Kidney tubule cell (primary cell): ENCODE results near the gene HEG1.

Source experiments
- DNase-seq: peaks from one replicate; pipeline ENCODE4 v3.0.0-alpha.2; 2018; ENCODE audit warnings: low spot score

HEG1 gene

DNA sequence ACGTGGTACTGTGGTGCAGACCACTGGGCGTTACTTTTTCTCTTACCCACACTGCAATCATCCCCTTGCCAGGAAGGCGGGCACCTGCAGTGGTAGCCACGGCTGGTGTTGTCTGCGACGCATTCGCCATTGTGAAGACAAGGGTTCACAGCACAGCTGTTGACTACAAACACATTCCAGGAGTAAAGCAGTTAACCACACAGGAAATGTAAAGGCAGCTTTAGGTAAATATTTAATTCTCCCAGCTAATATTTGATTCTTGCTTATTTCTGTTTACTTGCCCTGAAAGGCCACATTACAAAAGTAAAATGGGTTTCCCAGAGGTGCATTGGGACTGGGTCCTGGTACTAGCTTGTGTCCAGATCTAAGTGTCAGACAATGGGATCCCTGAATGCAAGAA is 45.4 kb downstream of the HEG1 start:
- no peak for DNase-seq

- DNase-seq: no peak
Measured at GRCh38 chr3:125008766-125009165, 47.0 kb downstream of the HEG1 start.

- no peak for DNase-seq
Measured at GRCh38 chr3:125006291-125006731, 49.5 kb downstream of the HEG1 start.

GRCh38 chr3:125005676-125006075 is 50.1 kb downstream of the HEG1 start:
- DNase-seq: no peak

GRCh38 chr3:125005222-125005621 is 50.6 kb downstream of the HEG1 start:
- no peak for DNase-seq

GRCh38 chr3:125003859-125004595 is 51.8 kb downstream of the HEG1 start:
- no peak for DNase-seq

DNA sequence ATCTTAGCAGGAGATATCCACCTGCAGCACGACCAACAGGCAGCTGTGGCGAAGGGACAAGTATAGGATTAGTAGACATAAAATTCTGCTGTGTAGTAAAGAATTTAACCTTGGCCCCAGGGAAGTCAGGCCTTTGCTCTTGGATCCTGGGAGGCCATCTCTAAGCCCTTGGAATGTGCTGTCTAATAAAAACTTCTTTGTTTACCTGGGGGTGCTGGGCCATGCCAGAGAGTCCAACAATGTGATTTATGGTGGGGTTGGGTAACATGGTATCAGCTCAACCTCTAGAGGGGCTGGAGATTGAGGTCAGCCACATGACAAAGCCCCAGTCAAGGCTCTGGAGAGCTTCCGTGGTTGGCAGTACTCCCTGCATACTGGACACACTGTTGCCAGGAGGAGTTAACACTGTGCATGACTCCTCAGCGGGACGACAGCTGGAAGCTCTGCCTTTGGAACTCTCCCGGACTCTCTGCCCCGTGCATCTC is 52.4 kb downstream of the HEG1 start:
- peak; percentile 60 for DNase-seq

GRCh38 chr3:125002414-125003368 is 53.1 kb downstream of the HEG1 start:
- DNase-seq: no peak

DNA sequence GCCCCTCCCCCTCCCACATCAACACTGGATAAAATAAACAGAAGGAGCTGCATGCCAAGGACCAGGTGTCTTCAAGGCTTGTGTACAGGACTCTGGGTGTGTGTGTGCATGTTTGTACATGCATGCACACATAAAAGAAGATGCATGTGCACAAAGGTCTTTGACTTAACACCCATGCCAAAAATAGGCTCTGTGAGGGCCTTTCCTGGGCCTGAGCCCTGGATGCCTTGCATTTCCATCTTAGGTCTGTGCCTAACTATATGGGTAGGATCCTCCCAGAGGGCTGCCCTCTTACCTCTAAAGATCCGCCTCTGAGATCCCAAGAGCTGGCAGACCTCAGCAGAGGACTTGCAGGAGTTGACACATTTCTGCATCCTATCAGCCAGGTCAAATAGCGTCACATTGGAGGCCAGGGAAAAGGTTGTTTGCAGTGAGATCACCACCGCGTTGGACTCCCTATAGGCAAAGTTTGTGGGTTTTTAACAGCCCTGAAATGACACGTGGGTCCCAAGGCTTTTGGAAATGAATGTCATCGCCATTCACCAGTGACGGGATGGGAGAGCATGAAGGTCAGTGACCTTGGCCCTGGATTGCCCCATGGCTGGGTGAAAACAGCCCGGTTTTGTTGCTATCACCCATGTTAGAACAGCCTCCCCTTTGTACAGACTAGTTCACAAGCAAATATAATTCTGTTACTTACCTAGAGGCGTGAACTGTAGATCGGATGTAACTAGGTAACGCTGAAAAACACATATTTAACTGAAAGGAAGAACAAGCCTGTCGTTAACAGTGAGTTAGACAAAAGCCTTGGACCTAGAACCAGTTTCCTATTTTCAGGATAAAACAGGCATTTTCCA is 54.0 kb downstream of the HEG1 start:
- DNase-seq: no peak

GRCh38 chr3:125000661-125001060 is 55.1 kb downstream of the HEG1 start:
- no peak for DNase-seq

GRCh38 chr3:124999897-125000435 is 55.8 kb downstream of the HEG1 start:
- no peak for DNase-seq

DNA sequence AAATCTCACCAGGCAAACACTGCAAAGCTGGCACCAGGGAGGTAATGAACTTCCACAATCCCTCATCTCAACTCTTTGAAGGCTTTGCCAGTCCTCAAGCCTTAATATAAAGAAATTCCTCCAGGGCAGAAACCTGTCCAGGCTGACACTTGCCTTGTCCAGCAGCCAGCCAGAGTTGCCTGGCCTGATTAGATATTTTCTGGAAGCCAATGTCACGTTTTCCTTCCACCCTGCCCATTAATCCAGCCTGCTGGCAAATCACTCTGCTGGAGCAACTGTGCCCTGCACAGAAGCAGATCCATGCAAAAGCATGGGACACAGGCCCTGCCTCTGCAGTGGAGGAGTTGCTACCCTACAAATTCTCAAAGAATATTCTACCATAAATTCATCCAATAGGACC is 56.5 kb downstream of the HEG1 start:
- no peak for DNase-seq

DNA sequence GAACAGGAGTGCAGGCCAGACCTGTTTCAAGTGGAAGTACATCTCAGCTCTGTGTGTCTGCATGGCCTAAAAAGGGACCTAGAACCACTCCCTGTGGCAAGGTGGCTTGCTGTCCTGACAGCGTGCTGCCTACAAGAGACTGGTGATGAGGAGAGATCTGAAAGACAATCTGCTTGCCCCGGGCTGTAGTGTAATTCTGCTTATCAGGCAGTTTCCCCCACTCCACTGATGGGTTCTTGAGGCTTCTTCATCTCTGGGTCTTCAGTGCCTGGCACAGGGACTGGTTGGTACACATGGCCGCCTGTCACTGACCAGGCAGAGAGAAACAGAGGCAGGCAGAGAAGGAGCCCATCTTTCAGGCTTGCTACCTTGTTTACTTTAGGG is 57.6 kb downstream of the HEG1 start:
- no peak for DNase-seq

DNA sequence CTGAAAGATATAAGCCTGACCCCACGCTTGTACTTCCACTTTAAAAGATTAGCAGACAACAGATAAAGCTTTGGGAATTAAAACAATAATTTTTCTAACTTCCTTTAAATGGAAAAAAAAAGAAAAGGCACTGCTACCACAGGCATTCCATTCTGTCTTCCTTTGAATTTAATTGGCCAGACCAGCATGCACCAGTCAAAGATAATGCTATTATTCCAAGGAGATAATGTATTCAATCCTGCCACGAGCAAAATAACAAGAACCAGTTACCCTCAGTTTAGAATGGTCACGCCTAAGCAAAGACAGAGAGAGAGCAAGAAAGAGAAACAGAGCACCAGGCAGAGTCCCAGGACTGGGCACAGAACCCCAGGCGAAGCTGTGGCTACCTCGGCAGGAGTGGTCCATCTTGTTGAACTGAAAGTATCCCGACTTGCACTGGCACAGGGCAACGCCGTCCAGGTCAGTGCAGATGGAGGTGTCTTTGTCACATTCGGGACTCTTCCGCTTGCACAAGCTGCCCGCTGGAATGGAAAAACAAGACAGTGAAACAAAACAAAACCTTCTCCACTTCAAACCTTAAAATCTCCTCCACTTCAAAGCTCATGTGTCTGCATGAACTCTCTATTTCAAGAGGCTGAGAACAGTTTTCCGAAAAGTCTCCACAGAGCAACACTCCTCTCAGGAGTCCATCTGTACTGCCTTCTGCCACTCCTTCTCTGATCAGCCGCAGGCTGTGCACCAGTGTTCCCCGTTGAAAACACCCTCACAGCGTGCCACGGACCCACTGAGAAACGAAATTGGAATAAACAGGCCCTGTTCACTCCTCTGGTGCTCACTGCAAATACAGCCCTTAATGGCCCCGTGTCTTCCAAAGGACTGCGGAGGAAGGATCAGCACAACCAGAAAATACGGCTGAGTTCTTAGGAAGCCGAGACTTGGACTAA is 58.2 kb downstream of the HEG1 start:
- no peak for DNase-seq

DNA sequence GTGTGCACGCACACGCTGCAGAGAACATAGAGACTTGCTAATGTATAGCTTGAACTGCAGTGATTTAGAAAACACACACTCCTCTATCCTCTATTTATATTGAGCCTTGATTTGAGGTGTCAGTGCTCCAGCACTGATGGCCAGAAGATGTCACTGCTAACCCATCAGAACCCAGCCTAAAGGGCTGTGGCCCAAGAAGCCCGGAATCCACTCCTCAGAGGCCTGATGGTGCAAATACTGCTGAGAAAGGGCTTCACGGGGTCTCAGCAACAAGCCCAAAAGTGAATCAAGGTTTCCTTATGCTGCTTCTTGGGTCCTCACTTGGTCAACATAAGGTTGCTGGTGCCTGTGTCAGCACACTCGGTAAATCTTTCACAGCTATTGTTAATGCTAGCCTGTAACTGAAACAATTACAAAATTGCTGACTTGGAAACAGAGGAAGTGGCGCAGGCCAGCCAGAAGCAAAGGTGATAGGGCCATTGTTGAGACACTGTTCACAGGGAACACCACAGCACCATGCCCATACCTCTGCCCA is 60.3 kb downstream of the HEG1 start:
- peak; percentile 69 for DNase-seq

GRCh38 chr3:124993466-124993865 is 62.3 kb downstream of the HEG1 start:
- peak; percentile 12 for DNase-seq

DNA sequence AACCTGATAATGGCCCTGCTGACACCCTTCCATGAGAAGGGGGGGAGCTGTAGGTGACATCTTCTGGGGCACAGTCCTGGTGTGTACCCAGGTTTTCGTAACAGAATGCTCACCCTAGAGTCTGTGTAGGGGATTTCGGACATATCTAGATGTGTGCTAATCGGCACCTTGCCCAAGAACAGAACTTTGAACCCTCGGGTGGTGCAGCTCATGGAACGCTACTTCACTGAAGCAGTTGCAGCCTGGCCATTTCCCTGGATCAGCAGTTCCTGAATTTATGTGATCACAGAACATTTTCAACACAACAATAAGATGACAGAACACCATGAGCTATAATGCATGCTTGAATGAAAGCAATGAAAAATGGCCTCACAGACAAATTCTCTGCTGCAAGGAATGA is 63.8 kb downstream of the HEG1 start:
- DNase-seq: no peak

DNA sequence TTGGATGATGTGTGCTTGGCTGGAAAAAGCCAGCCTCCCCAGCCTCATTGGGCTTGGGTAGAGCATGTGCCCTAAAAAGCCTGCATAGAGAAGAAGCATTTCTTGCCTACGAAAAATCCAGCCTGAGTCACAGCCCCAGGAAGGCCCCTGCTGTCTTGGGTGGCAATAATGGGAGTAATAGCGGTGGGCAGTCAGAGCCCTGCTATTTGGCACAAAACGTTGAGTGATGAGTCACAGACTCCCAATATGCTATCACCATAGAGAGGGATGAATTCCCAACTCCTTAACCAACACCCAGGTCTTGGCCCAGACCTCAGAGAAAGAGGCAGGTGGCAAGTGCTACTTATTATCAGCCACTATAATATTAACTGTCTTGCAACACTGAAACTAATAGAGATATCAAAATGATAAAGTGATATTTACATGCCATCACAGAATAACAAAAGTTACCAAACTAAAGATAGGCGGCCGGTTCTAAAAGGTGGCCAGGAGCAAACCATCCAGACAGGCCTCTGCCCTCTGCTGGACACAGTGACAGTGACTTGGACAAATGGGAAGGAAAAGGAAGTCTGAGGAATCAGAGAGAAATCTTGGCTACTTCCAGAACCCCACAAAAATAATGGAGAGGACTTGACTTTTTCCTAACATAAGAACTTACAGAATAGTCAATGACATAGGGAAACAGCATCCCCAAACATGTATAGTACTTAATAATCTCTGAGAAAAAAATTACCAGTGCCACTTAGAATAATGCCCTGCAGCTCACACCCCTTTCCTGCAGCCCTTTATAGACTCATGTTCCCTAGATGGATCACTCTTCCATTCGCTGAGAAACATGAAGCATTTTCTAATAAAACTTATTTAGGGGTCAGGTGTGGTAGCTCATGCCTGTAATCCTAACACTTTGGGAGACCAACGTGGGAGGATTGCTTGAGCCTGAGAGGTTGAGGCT is 69.3 kb downstream of the HEG1 start:
- DNase-seq: peak; percentile 97

- DNase-seq: peak; percentile 53
Measured at GRCh38 chr3:124985349-124985748, 70.4 kb downstream of the HEG1 start.
